Esophagus (tissue), 2 donors: ENCODE data around the gene RRP9. TPM values are rescaled to one million over a fixed set of nuclear protein-coding genes. Genes with fewer than 3 reads are reported as not detected.

Experiments
- H3K27ac ChIP-seq, 2 donors: one replicate each; pipeline ENCODE4 v1.5.1; 2013; ENCODE audit warnings: low read depth in 2 of 2, mild to moderate bottlenecking in 2 of 2, inconsistent platforms in 1 of 2, low read length in 1 of 2, moderate library complexity in 1 of 2
- H3K27me3 ChIP-seq, 2 donors: one replicate each; pipeline ENCODE4 v1.6.1; 2013; ENCODE audit warnings: low read length in 2 of 2, control low read depth in 1 of 2, mild to moderate bottlenecking in 1 of 2; ENCODE audit not compliant: insufficient read depth in 2 of 2, control insufficient read depth in 1 of 2
- H3K36me3 ChIP-seq, 2 donors: one replicate each; pipeline ENCODE4 v1.6.1; 2013; ENCODE audit warnings: low read length in 1 of 2; ENCODE audit not compliant: control insufficient read depth in 2 of 2, insufficient read depth in 2 of 2
- H3K4me1 ChIP-seq, 2 donors: one replicate each; pipeline ENCODE4 v1.6.1; 2013; ENCODE audit warnings: low read length in 1 of 2; ENCODE audit not compliant: control insufficient read depth in 2 of 2, insufficient read depth in 2 of 2
- H3K4me3 ChIP-seq, 2 donors: one replicate each; pipeline ENCODE4 v1.5.1; 2013; ENCODE audit warnings: low read length in 2 of 2, mild to moderate bottlenecking in 2 of 2, low read depth in 1 of 2, moderate library complexity in 1 of 2
- H3K9me3 ChIP-seq, 2 donors: one replicate each; pipeline ENCODE4 v1.6.1; 2013; ENCODE audit warnings: mild to moderate bottlenecking in 2 of 2, low read depth in 1 of 2, low read length in 1 of 2, moderate library complexity in 1 of 2; ENCODE audit not compliant: control insufficient read depth in 2 of 2, insufficient read depth in 1 of 2
- WGBS, 2 donors: extraction: QIAGEN DNeasy Blood & Tissue Kit; methylation state at CpG; one replicate each; pipeline ENCODE4 v1.1.7; 2013; 5-methylcytosine and 5-hydroxymethylcytosine counted together
- polyA plus RNA-seq, 2 donors: library from polyadenylated mRNA; stranded (reverse); fragments of 200-250 nt; gene quantifications; one replicate each; pipeline ENCODE4 v1.2.3, GENCODE V29; 2013
- donor health status: healthy with polysubstance abuse.
- donor health status: Bipolar disorder and iron deficiency.

The RRP9 gene
- polyA plus RNA-seq, 2 donors = 16.4 to 22.9 TPM

GRCh38 chr3:51957520-51958205 lies 16.0 kb upstream of the RRP9 start:
- H3K4me3 ChIP-seq = no peak overlapping the region
- WGBS, 2 donors = 92 to 93% methylated on average over 15 of the region's 15 CpGs
- H3K36me3 ChIP-seq = peaks cover 2 to 13% of the 10 kb centered on the region in 2 donors
- no peaks in the 10 kb centered on the region for H3K9me3 ChIP-seq
- H3K27me3 ChIP-seq = peaks cover 0 to 3% of the 10 kb centered on the region in 2 donors
- H3K4me1 ChIP-seq = peaks cover 11 to 20% of the 10 kb centered on the region in 2 donors
- H3K27ac ChIP-seq = no peak overlapping the region

- 4% methylated on average over 72 to 97 of the region's 97 CpGs for WGBS, 2 donors
- Histone ChIP-seq H3K4me3 (peak overlapping the region; percentile 35 to 44), H3K4me1 (peaks cover 11 to 18% of the 10 kb centered on the region in 2 donors), H3K27me3 (peaks cover 0 to 3% of the 10 kb centered on the region in 2 donors), H3K27ac (peak overlapping the region; percentile 41 to 69), H3K9me3 (no peaks in the 10 kb centered on the region), H3K36me3 (peaks cover 2 to 13% of the 10 kb centered on the region in 2 donors)
Observed at GRCh38 chr3:51955893-51956770, 14.4 kb upstream of the RRP9 start.

- Histone ChIP-seq H3K9me3 (no peaks in the 10 kb centered on the region), H3K27me3 (peaks cover 0 to 3% of the 10 kb centered on the region in 2 donors), H3K36me3 (peaks cover 2 to 9% of the 10 kb centered on the region in 2 donors), H3K27ac (peak within 1 kb of the TSS; percentile 41 to 69), H3K4me1 (peaks cover 11 to 18% of the 10 kb centered on the region in 2 donors), H3K4me3 (peak within 1 kb of the TSS; percentile 35 to 44)
- WGBS, 2 donors = 32 to 34% methylated on average over 32 to 33 of the region's 33 CpGs
Observed at GRCh38 chr3:51955175-51955892, 13.6 kb upstream of the RRP9 start, which contains the start of gene GPR62. TSS of gene GPR62 (plus strand) at chr3:51955381. CDS start at chr3:51955653, 272 bp downstream.

- peaks cover 0 to 3% of the 10 kb centered on the region in 2 donors for H3K27me3 ChIP-seq
- no peak overlapping the region for H3K4me3 ChIP-seq
- peaks cover 11 to 18% of the 10 kb centered on the region in 2 donors for H3K4me1 ChIP-seq
- H3K27ac ChIP-seq = no peak overlapping the region
- H3K9me3 ChIP-seq = no peaks in the 10 kb centered on the region
- peaks cover 0 to 3% of the 10 kb centered on the region in 2 donors for H3K36me3 ChIP-seq
- WGBS, 2 donors = 74 to 86% methylated on average over 1 of the region's 1 CpG
Observed at GRCh38 chr3:51954713-51955112, 13.0 kb upstream of the RRP9 start.

GRCh38 chr3:51954105-51954504 lies 12.4 kb upstream of the RRP9 start:
- Histone ChIP-seq H3K27me3 (peaks cover 0 to 3% of the 10 kb centered on the region in 2 donors), H3K4me1 (peaks cover 11 to 18% of the 10 kb centered on the region in 2 donors), H3K4me3 (no peak overlapping the region), H3K27ac (no peak overlapping the region), H3K36me3 (peaks cover 0 to 3% of the 10 kb centered on the region in 2 donors), H3K9me3 (no peaks in the 10 kb centered on the region)
- WGBS, 2 donors = 70 to 73% methylated on average over 6 of the region's 6 CpGs

GRCh38 chr3:51953445-51953844 lies 11.7 kb upstream of the RRP9 start:
- Histone ChIP-seq H3K27me3 (peaks cover 0 to 3% of the 10 kb centered on the region in 2 donors), H3K9me3 (no peaks in the 10 kb centered on the region), H3K4me3 (no peak overlapping the region), H3K27ac (no peak overlapping the region), H3K4me1 (peaks cover 11 to 18% of the 10 kb centered on the region in 2 donors), H3K36me3 (peaks cover 0 to 2% of the 10 kb centered on the region in 2 donors)
- 78 to 86% methylated on average over 3 of the region's 3 CpGs for WGBS, 2 donors

- 87 to 95% methylated on average over 2 of the region's 2 CpGs for WGBS, 2 donors
- Histone ChIP-seq H3K27ac (no peak overlapping the region), H3K4me1 (peaks cover 8% of the 10 kb centered on the region in 2 donors), H3K9me3 (no peaks in the 10 kb centered on the region), H3K27me3 (peaks cover 0 to 3% of the 10 kb centered on the region in 2 donors), H3K4me3 (no peak overlapping the region), H3K36me3 (no peaks in the 10 kb centered on the region)
Observed at GRCh38 chr3:51950899-51951298, 9.2 kb upstream of the RRP9 start.

GRCh38 chr3:51949121-51949520 lies 7.4 kb upstream of the RRP9 start:
- H3K4me3 ChIP-seq = no peak overlapping the region
- no peaks in the 10 kb centered on the region for H3K36me3 ChIP-seq
- H3K4me1 ChIP-seq = no peaks in the 10 kb centered on the region
- H3K27ac ChIP-seq = no peak overlapping the region
- H3K27me3 ChIP-seq = no peaks in the 10 kb centered on the region
- H3K9me3 ChIP-seq = no peaks in the 10 kb centered on the region
- WGBS, 2 donors = 90 to 94% methylated on average over 5 of the region's 5 CpGs

- Histone ChIP-seq H3K36me3 (no peaks in the 10 kb centered on the region), H3K27me3 (no peaks in the 10 kb centered on the region), H3K4me1 (peaks cover 2 to 3% of the 10 kb centered on the region in 2 donors), H3K4me3 (no peak overlapping the region), H3K27ac (no peak overlapping the region), H3K9me3 (no peaks in the 10 kb centered on the region)
- 90 to 92% methylated on average over 10 of the region's 10 CpGs for WGBS, 2 donors
Observed at GRCh38 chr3:51948016-51948580, 6.4 kb upstream of the RRP9 start.
